ENCODE measurements around the gene OR52W1.
A peak's percentile ranks its signal among the peaks of the same experiment; 100 is the strongest.
"Not testable (repeated sequence)": the region's sequence is repeated elsewhere in the genome, so short reads cannot be mapped to it uniquely, and the experiment has no call there.

Gene OR52W1

GRCh38 chr11:6219359-6219758, 20.3 kb downstream of the OR52W1 start:
- no peak for DNase-seq

DNA sequence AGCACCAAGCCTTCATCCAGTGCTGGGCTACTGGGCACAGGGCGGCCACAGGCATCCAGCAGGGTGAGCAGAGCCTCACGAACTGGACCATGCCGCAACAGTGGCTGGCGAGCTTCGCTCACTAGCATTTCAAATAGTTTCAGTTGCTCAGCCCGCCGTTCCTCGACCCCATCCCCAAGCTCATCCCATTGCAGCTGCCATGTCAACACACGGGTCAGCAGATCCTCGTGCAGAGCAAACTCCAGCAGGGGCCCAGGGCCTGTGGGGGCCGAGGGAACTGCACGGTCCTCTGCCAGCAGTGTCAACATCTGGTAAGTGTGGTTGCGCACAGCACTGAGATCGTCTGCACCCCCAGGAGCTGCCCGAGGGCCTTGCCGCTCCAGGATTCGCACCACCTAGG, 24.8 kb downstream of the OR52W1 start:
- no peak for DNase-seq

GRCh38 chr11:6224421-6224820, 25.4 kb downstream of the OR52W1 start:
- no peak for DNase-seq

DNA sequence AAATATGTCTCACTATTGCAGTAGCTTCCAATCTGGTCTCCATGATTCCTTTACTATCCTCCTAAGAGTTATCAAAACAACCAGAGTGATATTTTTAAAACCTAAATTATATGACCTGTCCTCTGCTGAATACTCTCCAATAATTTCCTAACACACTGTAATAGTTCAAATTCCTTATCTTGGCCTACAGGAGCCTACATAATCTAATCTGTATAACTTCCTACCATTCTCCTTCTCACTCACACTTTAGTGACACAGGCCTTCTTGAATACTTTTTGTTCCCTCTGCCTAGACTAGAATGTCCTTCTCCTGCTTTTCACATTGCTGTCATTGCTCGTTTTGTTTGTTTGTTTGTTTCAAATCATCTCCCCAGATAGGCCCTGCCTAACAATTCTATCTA, 26.0 kb downstream of the OR52W1 start:
- DNase-seq: no peak

DNA sequence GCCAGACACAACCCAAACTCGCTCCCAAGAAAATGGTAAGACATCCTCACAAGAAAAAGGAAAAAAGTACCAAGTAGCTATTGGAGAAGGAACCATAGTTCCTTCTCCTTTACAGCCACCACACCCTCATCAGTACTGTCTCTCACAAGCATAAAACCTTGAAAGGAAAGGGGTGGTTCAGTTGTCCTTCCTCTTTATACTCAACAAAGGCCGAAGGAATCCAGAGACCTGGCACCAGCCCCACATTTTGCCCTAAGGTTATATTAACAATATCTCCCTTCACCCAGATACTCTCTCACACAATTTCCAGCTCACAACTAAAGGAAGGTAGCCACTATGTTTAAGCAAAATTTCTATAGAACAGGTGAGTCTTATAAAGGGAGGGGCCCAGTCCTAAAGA, 26.9 kb downstream of the OR52W1 start:
- DNase-seq: no peak

GRCh38 chr11:6228520-6228919, 29.5 kb downstream of the OR52W1 start:
- DNase-seq: no peak

- DNase-seq: peak in 2 of 5 experiments; percentile 31 to 53
Observed at GRCh38 chr11:6229911-6230310, 30.9 kb downstream of the OR52W1 start.

- DNase-seq: no peak
Observed at GRCh38 chr11:6232899-6233298, 33.9 kb downstream of the OR52W1 start.

GRCh38 chr11:6233984-6234386, 35.0 kb downstream of the OR52W1 start:
- DNase-seq: no peak

- peak; percentile 95 to 100 (median 99) for DNase-seq
Observed at GRCh38 chr11:6234387-6235107, 35.5 kb downstream of the OR52W1 start, which contains the start of gene FHIP1B. Gene FHIP1B, minus strand, starts transcription at chr11:6234636. Its CDS starts 10,120 bp downstream, at chr11:6224516.

GRCh38 chr11:6237266-6237665, 38.2 kb downstream of the OR52W1 start:
- DNase-seq: no peak

DNA sequence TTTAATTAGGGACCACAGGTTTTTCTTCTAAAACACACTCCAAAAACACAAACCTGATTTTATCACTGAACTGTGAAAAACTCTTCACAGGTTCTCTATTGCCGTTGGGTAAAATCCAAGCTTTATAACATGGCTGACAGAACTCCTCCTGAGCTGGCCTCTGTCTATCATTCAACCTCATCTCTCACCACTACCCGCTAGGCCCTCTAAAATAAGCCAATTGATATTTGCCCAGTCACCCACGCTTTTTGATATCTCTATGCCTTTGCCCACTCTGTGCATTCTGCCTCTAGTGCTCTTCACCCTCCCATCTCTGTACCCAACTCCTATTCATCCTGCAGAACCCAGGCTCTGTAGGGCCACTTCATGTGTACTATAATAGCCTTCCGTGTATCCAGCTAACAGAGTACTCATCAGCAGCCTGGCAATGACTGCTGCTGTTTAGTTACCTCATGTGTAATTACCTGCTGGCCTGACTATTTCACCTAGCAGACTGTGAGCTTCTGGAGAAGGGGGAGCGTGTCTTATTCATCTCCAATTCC, 38.8 kb downstream of the OR52W1 start:
- no peak for DNase-seq

DNA sequence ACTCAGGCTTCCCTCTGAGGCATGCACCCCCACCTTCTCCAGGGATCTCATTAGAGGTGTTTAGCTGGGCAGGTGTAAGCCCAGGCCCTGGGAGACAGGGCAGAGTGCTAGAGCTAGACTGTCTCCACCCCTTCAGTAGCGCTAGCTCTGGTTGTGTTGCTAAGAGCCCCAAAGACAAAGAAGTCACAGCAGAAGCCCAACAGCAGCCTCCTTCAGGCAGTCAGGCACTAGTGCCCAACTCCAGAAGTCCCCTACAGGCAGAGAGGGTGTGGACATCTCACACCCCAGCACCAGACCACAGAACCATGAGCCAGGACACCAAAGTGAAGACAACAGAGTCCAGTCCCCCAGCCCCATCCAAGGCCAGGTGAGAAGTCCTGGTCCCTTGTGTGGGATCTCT, 39.9 kb downstream of the OR52W1 start, which contains the start of gene CNGA4:
TSS of gene CNGA4 (plus strand) at position 188 of the 400 bp plus-strand sequence. CDS start at position 306, 118 bp downstream.
- no peak for DNase-seq

DNA sequence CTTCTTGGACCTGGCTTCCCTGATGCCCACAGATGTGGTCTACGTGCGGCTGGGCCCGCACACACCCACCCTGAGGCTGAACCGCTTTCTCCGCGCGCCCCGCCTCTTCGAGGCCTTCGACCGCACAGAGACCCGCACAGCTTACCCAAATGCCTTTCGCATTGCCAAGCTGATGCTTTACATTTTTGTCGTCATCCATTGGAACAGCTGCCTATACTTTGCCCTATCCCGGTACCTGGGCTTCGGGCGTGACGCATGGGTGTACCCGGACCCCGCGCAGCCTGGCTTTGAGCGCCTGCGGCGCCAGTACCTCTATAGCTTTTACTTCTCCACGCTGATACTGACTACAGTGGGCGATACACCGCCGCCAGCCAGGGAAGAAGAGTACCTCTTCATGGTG, 41.1 kb downstream of the OR52W1 start:
- DNase-seq: no peak

DNA sequence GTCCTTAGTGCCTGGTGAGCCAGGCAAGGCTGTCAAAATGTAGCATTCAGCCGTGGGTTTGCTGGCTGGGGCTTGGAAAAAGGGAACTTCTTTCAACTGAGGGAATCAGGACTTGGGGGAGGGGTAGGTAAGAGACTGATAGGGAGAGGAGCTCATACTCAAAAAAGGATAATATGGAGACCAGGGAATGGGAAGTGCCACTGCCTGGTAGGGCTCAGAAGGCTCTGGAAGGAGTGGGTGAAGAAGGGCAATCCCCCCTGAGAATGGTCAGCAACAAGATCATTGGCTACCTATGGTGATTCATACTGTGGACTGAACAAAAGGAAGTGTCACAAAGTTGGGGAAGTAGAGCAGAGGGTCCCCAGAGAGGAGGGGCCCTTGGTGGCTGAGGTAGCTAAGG, 41.8 kb downstream of the OR52W1 start:
- no peak for DNase-seq

DNA sequence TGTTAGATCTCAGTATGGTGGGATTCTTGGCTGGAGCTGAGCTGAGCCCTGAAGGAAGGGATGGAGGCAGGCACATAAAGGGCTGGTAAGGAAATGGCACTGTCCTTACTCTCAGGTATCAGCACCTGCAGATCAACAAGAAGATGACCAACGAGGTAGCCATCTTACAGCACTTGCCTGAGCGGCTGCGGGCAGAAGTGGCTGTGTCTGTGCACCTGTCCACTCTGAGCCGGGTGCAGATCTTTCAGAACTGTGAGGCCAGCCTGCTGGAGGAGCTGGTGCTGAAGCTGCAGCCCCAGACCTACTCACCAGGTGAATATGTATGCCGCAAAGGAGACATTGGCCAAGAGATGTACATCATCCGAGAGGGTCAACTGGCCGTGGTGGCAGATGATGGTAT, 42.3 kb downstream of the OR52W1 start:
- no peak for DNase-seq

DNA sequence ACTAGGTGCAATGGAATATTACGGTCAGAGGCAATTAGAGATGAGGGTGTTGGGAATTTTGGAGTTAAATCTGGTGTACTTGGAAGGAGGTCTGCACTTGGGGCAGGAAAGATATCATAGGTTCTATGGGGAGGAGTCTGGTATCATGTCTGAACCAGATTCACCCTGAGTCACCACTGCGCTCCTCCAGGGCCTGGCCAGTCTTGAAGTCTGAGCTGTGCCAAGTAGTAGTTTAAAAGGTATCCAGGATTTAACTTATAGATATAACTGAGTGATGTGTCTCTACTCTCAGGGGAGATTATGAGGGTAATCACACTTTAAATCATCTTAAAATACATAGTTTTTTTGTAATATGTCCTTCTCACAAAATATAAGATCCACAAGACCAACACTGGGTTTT, 46.5 kb downstream of the OR52W1 start:
- DNase-seq: no peak

GRCh38 chr11:6248248-6248647, 49.2 kb downstream of the OR52W1 start:
- DNase-seq: no peak

DNA sequence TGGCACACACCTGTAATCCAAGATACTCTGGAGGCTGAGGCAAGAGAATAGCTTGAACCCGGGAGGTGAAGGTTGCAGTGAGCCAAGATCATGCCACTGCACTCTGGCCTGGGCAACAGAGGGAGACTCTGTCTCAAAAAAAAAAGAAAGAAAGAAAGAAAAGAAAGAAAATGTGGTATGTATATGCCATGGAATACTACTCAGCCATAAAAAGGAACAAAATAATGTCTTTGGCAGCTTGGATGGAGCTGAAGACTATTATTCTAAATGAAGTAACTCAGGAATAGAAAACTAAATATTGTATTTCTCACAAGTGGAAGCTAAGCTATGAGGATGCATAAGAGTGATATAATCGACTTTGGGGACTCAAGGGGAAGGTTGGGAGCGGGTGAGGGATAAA, 49.9 kb downstream of the OR52W1 start:
- DNase-seq: not testable (repeated sequence)
